ENCODE measurements around the gene GLB1L.
A peak's percentile ranks its signal among the peaks of the same experiment; 100 is the strongest.
"Not testable (repeated sequence)": the region's sequence is repeated elsewhere in the genome, so short reads cannot be mapped to it uniquely, and the experiment has no call there.

Gene GLB1L

DNA sequence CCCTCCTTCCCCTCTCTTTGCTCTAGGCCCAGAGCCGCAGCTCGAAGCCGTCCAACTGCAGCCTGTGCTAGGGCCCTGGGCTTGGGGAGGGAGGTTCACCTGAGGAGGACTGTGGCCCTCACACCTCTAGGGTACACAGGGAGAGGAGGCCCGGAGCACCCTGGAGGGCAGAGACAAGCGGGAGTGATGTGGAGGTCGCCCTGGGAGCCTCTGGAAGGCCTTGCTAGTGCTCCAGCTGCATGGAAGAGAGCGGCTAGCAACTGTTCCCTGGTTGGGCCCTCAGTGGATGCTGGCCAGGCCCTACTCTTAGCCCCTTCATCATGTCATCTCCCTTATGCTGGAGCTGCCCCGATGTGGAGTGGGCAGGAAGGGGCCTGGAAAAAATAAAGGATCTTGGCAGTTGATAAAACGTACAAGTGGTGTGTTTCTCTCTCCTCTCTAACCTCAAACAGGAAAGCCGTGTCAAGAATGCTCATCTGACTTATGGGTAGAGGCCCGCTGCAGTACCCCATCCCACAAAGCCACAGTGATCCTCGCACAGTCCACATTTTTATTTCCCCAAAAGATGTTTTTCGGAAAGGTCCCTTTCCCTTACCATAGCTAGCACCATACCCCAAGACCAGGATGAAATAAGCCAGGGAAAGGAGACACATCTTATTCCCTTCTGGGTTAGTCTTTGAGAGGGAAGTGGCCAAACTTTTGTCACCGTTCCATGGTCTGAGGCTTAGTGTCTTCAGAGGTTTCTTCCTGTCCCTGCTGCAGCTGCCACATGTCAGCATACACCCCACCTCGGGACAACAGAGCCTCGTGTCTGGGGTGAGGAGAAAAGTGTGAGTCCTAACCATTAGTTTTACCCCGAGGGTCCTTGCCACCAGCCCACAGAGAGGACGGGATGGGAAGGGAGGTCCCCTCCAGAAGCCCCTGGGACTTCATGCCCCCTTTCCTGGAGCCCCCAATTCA is 35.7 kb downstream of the GLB1L start:
- H3K36me3 Mint-ChIP-seq (ENCODE audit: insufficient read depth): peaks cover 20% of the 10 kb centered on the region
- ATAC-seq (replicated peaks) (no peak), DNase-seq (no peak)
- no peaks in the 10 kb centered on the region for H3K9me3 Mint-ChIP-seq
- peak overlapping the region; percentile 71 to 85 for H3K27ac Mint-ChIP-seq
- no peaks in the 10 kb centered on the region for H3K27me3 Mint-ChIP-seq
- peak overlapping the region in 1 of 2 donors; percentile 8 for H3K4me3 Mint-ChIP-seq
- H3K4me1 Mint-ChIP-seq (ENCODE audit: low read depth in 2 of 2): peaks cover 19 to 25% of the 10 kb centered on the region in 2 donors

GRCh38 chr2:219207884-219208740 is 37.1 kb downstream of the GLB1L start:
- Mint-ChIP-seq H3K36me3 (ENCODE audit: insufficient read depth) (peaks cover 20% of the 10 kb centered on the region), H3K27ac (peak overlapping the region; percentile 6 to 90), H3K4me1 (ENCODE audit: low read depth in 2 of 2) (peaks cover 19 to 25% of the 10 kb centered on the region in 2 donors), H3K4me3 (peak overlapping the region; percentile 74 to 78), H3K9me3 (no peaks in the 10 kb centered on the region), H3K27me3 (no peaks in the 10 kb centered on the region)
- DNase-seq (no peak), ATAC-seq (replicated peaks) (no peak)

- no peak for ATAC-seq (replicated peaks)
- H3K9me3 Mint-ChIP-seq: no peaks in the 10 kb centered on the region
- H3K36me3 Mint-ChIP-seq (ENCODE audit: insufficient read depth): peaks cover 20% of the 10 kb centered on the region
- H3K4me3 Mint-ChIP-seq: peak overlapping the region; percentile 78 to 83
- DNase-seq: no peak
- no peaks in the 10 kb centered on the region for H3K27me3 Mint-ChIP-seq
- peak overlapping the region in 1 of 2 donors; percentile 90 for H3K27ac Mint-ChIP-seq
- peaks cover 19 to 24% of the 10 kb centered on the region in 2 donors for H3K4me1 Mint-ChIP-seq (ENCODE audit: low read depth in 2 of 2)
Observed at GRCh38 chr2:219207134-219207883, 37.9 kb downstream of the GLB1L start.

DNA sequence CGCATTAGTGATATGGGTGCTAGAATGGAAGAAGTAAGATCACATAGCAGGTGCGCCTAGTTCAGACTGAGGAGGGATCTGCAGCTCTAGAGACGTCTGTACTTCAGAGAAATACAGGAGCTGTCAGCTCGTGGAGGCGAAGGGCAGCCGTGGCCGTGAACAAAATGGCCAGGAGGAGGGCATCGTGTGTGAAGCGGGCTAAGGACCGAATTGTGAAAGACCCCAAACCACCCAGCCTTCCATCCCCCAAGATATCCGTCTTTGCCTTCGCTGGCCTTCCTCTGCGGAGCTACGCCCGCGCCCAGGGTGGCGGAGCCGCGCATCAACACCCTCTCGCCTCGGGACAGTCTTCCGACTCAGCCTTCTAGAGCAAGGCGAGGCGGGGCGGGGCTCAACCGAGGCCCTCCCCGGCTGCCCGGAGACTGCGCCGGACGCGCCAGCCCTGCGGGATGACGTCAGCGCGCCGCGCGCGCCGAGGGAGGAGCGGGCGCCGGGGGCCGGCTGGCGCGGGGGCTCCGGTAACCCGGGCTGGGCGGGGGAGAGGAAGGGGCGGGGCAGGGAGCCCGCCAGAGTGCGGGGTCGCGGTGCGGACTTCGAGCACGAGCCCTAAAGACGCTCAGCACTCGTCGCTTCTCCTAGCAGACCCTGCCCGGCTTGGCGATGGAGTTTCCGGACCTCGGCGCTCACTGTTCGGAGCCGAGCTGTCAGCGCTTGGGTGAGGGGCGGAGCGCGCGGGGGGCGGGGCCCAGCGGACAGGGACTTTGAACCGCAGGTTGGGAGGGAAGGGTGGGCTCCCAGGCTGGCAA is 38.7 kb downstream of the GLB1L start, which contains the start of gene ZFAND2B:
TSS of gene ZFAND2B (plus strand) at position 455 of the 806 bp plus-strand sequence. CDS start at position 661, 206 bp downstream.
- Mint-ChIP-seq H3K27ac (peak within 1 kb of the TSS; percentile 90 to 94), H3K9me3 (no peaks in the 10 kb centered on the region), H3K36me3 (ENCODE audit: insufficient read depth) (peaks cover 20% of the 10 kb centered on the region), H3K27me3 (no peaks in the 10 kb centered on the region), H3K4me1 (ENCODE audit: low read depth in 2 of 2) (peaks cover 18 to 22% of the 10 kb centered on the region in 2 donors), H3K4me3 (peak within 1 kb of the TSS; percentile 78 to 83)
- peak; percentile 94 to 96 (median 94) for DNase-seq
- ATAC-seq (replicated peaks): peak; percentile 94

- Mint-ChIP-seq H3K4me3 (peak overlapping the region; percentile 78 to 83), H3K36me3 (ENCODE audit: insufficient read depth) (peaks cover 20% of the 10 kb centered on the region), H3K9me3 (no peaks in the 10 kb centered on the region), H3K27ac (peak overlapping the region; percentile 90 to 94), H3K4me1 (ENCODE audit: low read depth in 2 of 2) (peaks cover 15 to 16% of the 10 kb centered on the region in 2 donors), H3K27me3 (no peaks in the 10 kb centered on the region)
- ATAC-seq (replicated peaks) (no peak), DNase-seq (no peak)
Observed at GRCh38 chr2:219205981-219206327, 39.3 kb downstream of the GLB1L start.

DNA sequence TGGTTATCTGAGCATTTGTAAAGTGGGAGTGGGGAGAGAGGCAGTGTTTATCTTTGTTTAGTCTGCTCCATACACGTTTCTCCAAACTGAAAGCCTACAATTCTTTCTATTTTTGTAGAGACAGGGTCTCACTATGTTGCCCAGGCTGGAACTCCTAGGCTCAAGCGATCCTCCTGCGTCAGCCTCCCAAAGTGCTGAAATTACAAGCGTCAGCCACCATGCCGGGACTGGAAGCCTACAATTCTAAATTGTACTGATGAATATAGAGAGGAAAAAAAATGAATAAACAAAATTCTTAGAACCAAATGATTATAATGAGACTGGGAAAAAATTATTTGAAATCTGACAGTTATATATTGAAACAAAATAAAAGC is 40.1 kb downstream of the GLB1L start:
- Mint-ChIP-seq H3K27ac (peak overlapping the region; percentile 62 to 90), H3K4me3 (peak overlapping the region; percentile 27 to 78)

GRCh38 chr2:219204425-219205164 is 40.6 kb downstream of the GLB1L start:
- no peak for ATAC-seq (replicated peaks)
- Mint-ChIP-seq H3K27me3 (peaks cover under 1 to 3% of the 10 kb centered on the region in 2 donors), H3K4me1 (ENCODE audit: low read depth in 2 of 2) (peaks cover 16 to 19% of the 10 kb centered on the region in 2 donors), H3K4me3 (no peak overlapping the region), H3K36me3 (ENCODE audit: insufficient read depth) (peaks cover 22% of the 10 kb centered on the region), H3K9me3 (no peaks in the 10 kb centered on the region), H3K27ac (peak overlapping the region in 1 of 2 donors; percentile 62)
- DNase-seq: no peak

More for the DNA sequence above, 40.1 kb downstream of the GLB1L start:
- peaks cover 16 to 19% of the 10 kb centered on the region in 2 donors for H3K4me1 Mint-ChIP-seq (ENCODE audit: low read depth in 2 of 2)
- peaks cover 22% of the 10 kb centered on the region for H3K36me3 Mint-ChIP-seq (ENCODE audit: insufficient read depth)
- ATAC-seq (replicated peaks) (no peak), DNase-seq (no peak)
- no peaks in the 10 kb centered on the region for H3K27me3 Mint-ChIP-seq
- H3K9me3 Mint-ChIP-seq: no peaks in the 10 kb centered on the region

DNA sequence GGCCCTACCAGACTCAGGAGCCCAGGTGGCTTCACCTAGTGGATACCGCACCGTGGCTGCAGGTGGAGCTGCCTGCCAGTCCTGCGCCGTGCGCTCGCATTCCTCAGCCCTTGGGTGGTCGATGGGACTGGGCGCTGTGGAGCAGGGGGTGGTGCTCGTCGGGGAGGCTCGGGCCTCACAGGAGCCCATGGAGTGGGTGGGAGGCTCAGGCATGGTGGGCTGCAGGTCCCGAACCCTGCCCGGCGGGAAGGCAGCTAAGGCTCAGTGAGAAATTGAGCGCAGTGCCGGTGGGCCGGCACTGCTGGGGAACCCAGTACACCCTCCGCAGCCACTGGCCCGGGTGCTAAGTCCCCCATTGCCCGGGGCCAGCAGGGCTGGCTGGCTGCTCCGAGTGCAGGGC is 43.9 kb downstream of the GLB1L start:
- not testable (repeated sequence) for DNase-seq; H3K9me3 Mint-ChIP-seq; H3K36me3 Mint-ChIP-seq (ENCODE audit: insufficient read depth); H3K4me3 Mint-ChIP-seq; H3K27ac Mint-ChIP-seq; ATAC-seq (replicated peaks)
- H3K27me3 Mint-ChIP-seq: peaks cover 11 to 13% of the 10 kb centered on the region in 2 donors
- H3K4me1 Mint-ChIP-seq (ENCODE audit: low read depth in 2 of 2): peaks cover 13 to 19% of the 10 kb centered on the region in 2 donors

GRCh38 chr2:219200502-219201326 is 44.5 kb downstream of the GLB1L start:
- H3K27ac Mint-ChIP-seq: peak overlapping the region; percentile 81 to 90
- not testable (repeated sequence) for H3K36me3 Mint-ChIP-seq (ENCODE audit: insufficient read depth); ATAC-seq (replicated peaks); H3K9me3 Mint-ChIP-seq
- peak overlapping the region; percentile 80 to 82 for H3K4me3 Mint-ChIP-seq
- peak in 2 of 3 experiments; percentile 23 to 29 for DNase-seq
- H3K27me3 Mint-ChIP-seq: peaks cover 11 to 13% of the 10 kb centered on the region in 2 donors
- peaks cover 11 to 15% of the 10 kb centered on the region in 2 donors for H3K4me1 Mint-ChIP-seq (ENCODE audit: low read depth in 2 of 2)

GRCh38 chr2:219199470-219200211 is 45.6 kb downstream of the GLB1L start:
- Mint-ChIP-seq H3K4me3 (peak overlapping the region; percentile 80 to 82), H3K36me3 (ENCODE audit: insufficient read depth) (peaks cover 6% of the 10 kb centered on the region), H3K27ac (peak overlapping the region in 1 of 2 donors; percentile 90), H3K27me3 (peaks cover 11 to 13% of the 10 kb centered on the region in 2 donors), H3K4me1 (ENCODE audit: low read depth in 2 of 2) (peaks cover 11 to 15% of the 10 kb centered on the region in 2 donors), H3K9me3 (no peaks in the 10 kb centered on the region)
- DNase-seq (no peak), ATAC-seq (replicated peaks) (no peak)
